Ammon's horn (tissue), 1 donor: ENCODE results near the gene FAM13B.
"Not testable (repeated sequence)": the region's sequence is repeated elsewhere in the genome, so short reads cannot be mapped to it uniquely, and the experiment has no call there.

ENCODE experiments used
- DNase-seq: peaks from one replicate; pipeline ENCODE4 v3.0.0-alpha.2; 2016; ENCODE audit warnings: low spot score

Gene FAM13B

GRCh38 chr5:138035605-138036537 is 3.0 kb upstream of the FAM13B start:
- peak; percentile 95 for DNase-seq

GRCh38 chr5:138033907-138034306 is 1.0 kb upstream of the FAM13B start:
- DNase-seq = no peak

GRCh38 chr5:138033386-138033808 is 518 bp upstream of the FAM13B start:
- DNase-seq = no peak

- peak; percentile 76 for DNase-seq
These were observed 779 bp downstream of the FAM13B start for GRCh38 chr5:138032028-138032571.

- no peak for DNase-seq
These were observed 2.9 kb downstream of the FAM13B start for GRCh38 chr5:138029944-138030343.

- no peak for DNase-seq
These were observed 3.4 kb downstream of the FAM13B start for GRCh38 chr5:138029501-138029900.

GRCh38 chr5:138028971-138029365 is 3.9 kb downstream of the FAM13B start:
- DNase-seq = no peak

GRCh38 chr5:138028262-138028970 is 4.5 kb downstream of the FAM13B start:
- DNase-seq = not testable (repeated sequence)

GRCh38 chr5:138026793-138027192 is 6.1 kb downstream of the FAM13B start:
- not testable (repeated sequence) for DNase-seq

- DNase-seq = no peak
These were observed 7.6 kb downstream of the FAM13B start for GRCh38 chr5:138025285-138025684.

GRCh38 chr5:138024117-138024516 is 8.8 kb downstream of the FAM13B start:
- no peak for DNase-seq

GRCh38 chr5:138022912-138023311 is 10.0 kb downstream of the FAM13B start:
- DNase-seq = no peak

- DNase-seq = no peak
These were observed 11.1 kb downstream of the FAM13B start for GRCh38 chr5:138021771-138022170.

GRCh38 chr5:138018849-138019248 is 14.0 kb downstream of the FAM13B start:
- no peak for DNase-seq

GRCh38 chr5:138015916-138016315 is 17.0 kb downstream of the FAM13B start:
- DNase-seq = no peak

GRCh38 chr5:138011991-138012390 is 20.9 kb downstream of the FAM13B start:
- DNase-seq = no peak

GRCh38 chr5:138000102-138000723 is 32.7 kb downstream of the FAM13B start:
- DNase-seq = no peak

- no peak for DNase-seq
These were observed 35.1 kb downstream of the FAM13B start for GRCh38 chr5:137997726-137998213.

- no peak for DNase-seq
These were observed 37.1 kb downstream of the FAM13B start for GRCh38 chr5:137995749-137996128.

GRCh38 chr5:137995077-137995748 is 37.7 kb downstream of the FAM13B start:
- peak; percentile 5 for DNase-seq

GRCh38 chr5:137994556-137994955 is 38.3 kb downstream of the FAM13B start:
- no peak for DNase-seq

GRCh38 chr5:137989419-137989818 is 43.5 kb downstream of the FAM13B start:
- DNase-seq = no peak
